ENCODE data around the gene DHX8.

The DHX8 gene

GRCh38 chr17:43526886-43527648 is 43.3 kb downstream of the DHX8 start:
- no peak for DNase-seq

GRCh38 chr17:43528319-43528987 is 44.7 kb downstream of the DHX8 start:
- DNase-seq: peak; percentile 16

- DNase-seq: no peak
These were observed 45.4 kb downstream of the DHX8 start for GRCh38 chr17:43528988-43529814.

GRCh38 chr17:43529947-43530287 is 46.1 kb downstream of the DHX8 start:
- no peak for DNase-seq

- DNase-seq: no peak
These were observed 46.7 kb downstream of the DHX8 start for GRCh38 chr17:43530288-43531081.

DNA sequence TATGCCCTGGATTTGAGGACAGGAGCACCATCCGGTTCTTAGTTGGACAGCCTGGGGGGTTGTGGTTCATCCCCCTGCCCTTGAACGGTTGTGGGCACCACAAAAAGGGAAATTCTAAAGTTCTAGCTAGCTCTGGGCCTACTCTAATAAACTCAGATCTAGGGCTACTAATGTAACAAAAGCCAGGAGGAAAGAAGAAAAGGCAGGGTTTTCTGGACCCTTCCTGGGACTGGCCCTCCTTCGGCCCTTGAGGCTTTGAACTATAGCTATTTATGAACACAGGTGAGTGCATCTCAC is 47.3 kb downstream of the DHX8 start:
- no peak for DNase-seq

DNA sequence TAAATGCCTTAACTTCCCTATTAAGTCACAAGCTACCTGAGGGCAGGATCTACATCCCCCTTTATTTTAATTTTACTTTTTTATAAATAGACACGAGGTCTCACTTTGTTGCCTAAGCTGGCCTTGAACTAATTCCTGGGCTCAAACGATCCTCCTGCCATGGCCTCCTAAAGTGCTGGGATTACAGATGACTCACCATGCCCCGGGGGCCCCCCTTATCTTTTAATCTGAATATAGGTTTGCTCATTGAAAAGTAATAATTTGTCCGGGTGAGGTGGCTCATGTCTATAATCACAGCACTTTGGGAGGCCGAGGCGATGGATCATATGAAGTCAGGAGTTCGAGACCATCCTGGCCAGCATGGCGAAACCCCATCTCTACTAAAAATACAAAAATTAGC is 48.2 kb downstream of the DHX8 start:
- no peak for DNase-seq

- DNase-seq: no peak
These were observed 48.8 kb downstream of the DHX8 start for GRCh38 chr17:43532581-43532980.

DNA sequence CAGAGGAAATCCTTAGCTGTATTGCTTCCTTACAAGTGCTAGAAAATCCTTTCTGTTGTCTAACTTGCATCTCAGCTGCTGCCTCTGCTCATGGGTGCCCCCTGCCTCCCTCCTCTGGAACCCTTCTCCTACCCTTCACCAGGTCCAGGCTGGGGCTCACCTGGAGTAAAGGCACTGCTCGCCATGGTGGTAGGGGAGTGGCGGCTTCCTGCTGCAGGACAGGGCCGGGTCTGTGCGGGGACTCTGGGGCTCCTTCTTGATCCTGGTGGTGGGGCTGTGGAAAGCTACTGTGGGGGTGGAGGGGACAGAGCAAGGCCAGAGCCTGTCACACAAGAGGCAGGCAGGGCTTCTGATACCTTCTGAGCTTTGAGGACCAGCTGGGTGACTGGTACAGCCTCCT is 49.9 kb downstream of the DHX8 start:
- DNase-seq: no peak

- DNase-seq: no peak
These were observed 51.1 kb downstream of the DHX8 start for GRCh38 chr17:43534909-43535308.

GRCh38 chr17:43536236-43536992 is 52.6 kb downstream of the DHX8 start:
- DNase-seq: no peak

- no peak for DNase-seq
These were observed 57.3 kb downstream of the DHX8 start for GRCh38 chr17:43540821-43541674.

DNA sequence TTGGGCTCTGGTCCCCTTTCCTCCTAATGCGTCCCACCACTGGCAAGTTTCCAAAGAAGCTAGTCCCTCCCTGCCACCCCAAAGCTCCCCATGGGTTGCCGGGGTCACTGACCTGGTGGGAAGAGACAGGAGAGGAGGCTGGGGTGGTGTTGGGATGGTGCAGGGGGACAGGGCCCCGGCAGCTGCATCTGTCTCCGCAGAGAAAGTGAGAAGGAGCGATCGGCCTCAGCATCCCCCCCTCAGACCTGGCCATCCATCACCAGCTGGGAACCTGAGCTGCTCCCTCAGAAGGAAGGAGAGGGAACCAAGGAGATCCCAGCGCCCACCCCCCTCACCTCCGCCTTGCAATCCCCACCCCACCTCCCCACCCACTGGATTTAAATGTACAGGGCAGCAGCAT is 59.1 kb downstream of the DHX8 start:
- no peak for DNase-seq

GRCh38 chr17:43543300-43543699 is 59.5 kb downstream of the DHX8 start:
- DNase-seq: no peak

DNA sequence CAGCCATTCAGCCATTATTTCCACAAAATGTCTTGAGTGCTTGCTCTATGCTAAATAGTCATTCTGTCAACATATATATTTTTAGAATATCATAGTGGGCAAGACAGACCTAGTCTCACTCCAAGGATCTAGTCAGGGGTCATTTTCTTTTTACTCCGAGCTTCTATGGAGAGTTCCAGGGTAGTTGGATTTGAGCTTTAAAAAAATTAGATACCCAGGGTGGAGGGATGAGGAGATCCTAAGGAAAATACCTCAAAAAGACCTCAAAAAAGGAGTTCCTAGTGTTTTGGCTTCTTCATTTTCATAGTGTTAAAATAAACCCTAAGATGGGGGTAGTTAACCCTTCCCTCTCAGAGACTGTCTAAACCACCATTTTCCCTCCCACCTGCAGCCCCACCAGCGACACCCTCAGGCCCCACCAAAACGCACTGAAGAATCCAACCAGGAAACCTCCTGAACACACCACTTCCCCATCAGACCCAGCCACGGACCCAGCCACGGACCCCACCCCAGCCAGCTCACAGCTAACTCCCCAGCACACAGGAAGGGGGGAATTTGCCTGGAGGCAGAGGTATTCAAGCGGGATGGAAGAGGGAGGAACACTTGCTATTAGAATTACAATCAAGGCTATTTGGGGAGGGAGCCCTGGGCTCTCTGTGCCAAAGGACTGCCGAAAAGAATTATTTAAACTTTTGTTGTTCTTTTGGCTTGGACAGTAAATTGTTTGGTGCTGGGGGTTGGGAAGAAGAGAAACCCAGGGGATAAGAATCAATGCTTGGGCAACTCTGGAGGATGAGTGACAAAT is 60.2 kb downstream of the DHX8 start:
- DNase-seq: no peak

GRCh38 chr17:43545383-43545632 is 61.5 kb downstream of the DHX8 start:
- DNase-seq: no peak

DNA sequence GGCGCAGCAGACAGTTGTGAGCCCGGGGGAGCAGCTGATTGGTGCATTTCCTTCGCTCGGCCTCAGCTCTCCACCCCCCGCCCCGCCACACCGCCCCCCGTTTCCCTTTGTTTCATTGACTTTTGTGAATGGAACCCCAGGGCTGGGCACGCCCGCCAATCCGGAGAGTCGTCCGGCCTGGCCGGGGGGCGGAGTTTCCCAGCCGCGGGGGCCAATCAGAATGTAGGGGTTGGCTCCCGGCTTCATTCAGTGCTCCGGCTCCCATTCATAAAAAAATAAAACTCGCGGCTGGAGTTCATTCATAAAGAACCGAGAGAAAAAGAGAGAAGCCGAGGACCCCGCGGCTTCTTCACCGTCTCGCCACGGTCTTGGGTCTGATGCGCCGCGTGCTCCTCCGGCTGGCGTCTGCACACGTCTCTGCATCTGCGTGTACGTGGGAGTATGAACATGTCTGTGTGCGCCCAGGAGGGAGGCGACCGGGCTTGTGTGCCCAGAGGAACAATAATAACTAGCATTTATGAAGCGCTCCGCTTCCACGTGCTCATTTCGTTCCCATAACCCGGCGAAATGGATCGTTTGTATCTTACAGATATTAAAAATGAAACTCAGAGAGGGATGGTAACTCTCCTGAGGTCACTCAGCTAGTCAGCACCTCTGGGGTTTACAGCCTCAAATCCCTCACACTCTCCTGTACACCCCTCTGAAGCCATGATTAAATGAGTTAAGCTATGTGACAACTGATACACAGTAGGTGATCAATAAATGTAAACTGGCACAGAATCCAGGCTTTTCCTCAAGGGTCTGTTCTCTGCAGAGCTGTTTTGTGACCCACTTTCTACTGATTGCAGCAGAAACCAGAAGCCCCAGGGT is 62.8 kb downstream of the DHX8 start, which contains the start of gene ETV4:
Gene ETV4 (minus strand): TSS at position 22 of the 870 bp plus-strand sequence. CDS start 723 bp downstream, outside the sequence.
- peak; percentile 86 for DNase-seq

DNA sequence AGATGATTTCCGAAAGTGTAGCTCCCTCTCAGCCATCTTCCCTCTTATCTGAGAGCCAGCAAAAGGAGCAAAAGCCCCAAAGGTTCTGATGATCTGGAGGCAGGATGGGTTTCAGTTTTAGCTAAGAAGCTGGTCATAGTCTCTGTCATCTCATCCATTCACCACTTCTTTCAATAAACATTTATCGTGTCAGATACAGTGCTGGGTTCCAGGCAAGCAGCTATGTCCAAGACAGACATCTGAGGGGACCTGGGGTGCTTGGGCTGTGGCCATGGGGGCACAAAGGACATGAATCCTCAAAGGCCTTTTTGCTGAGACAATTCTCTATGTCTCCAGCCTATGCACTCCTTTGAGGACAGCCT is 63.4 kb downstream of the DHX8 start:
- no peak for DNase-seq

DNA sequence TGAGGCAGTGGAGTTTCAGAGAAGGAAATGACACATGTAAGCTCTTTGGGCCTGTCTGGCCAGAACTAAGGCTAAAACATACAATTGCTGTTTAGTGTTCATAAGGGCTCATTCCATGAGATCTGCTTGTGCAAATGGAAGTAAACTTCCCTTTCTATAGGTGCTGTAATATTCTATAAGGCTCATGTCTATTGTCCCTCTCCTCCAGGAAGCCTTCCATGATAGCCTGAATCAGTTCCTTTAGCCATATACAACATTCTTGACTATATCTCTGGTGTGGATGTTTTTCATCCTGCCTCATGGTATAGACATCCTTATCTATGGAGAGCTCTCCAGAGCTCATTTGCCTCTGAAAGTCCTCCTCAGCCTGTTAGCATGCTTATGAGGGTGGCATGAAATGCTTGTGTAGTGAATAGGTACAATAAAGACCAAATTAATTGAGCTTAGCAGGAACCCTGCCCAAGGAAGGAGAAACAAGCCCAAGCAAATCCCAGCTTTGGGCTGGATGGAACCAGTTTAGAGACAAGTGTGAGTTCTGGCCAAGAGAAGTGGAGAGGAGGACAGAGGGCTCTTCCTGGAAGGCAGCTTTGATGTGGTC is 64.0 kb downstream of the DHX8 start:
- DNase-seq: no peak
